A673 (cell line): ENCODE measurements around the gene COQ7. TPM values are rescaled to one million over a fixed set of nuclear protein-coding genes. Genes with fewer than 3 reads are reported as not detected.

Experiments
- BruUV-seq: library from RNA; stranded (reverse); fragments of 400-500 nt; replicated peaks from 2 replicates; lab custom pipeline; 2021; lab: Mats Ljungman, UMichigan
- CTCF ChIA-PET: fragments of 300-600 bp; sonication (Branson Sonifier 250); formaldehyde crosslinking; loops from one replicate; lab custom pipeline; 2022; ENCODE audit warnings: antibody characterized with exemption; lab: Charles Lee
- POLR2A ChIA-PET: fragments of 300-600 bp; sonication (Branson Sonifier 250); formaldehyde crosslinking; loops from one replicate; lab custom pipeline; 2022; ENCODE audit warnings: antibody characterized with exemption; ENCODE audit not compliant: low non-redundant PET; lab: Charles Lee
- DNase-seq: peaks from one replicate; pipeline ENCODE4 v3.0.0-alpha.2; 2015; ENCODE audit warnings: low spot score
- H3K27ac ChIP-seq: fragments of 200-600 bp; sonication (generic); 2 replicates; pipeline ENCODE4 v1.5.1; 2016; ENCODE audit warnings: mixed run types, low read depth, mild to moderate bottlenecking, mixed read lengths, antibody characterized with exemption, low read length; ENCODE audit not compliant: poor library complexity, severe bottlenecking
- H3K27me3 ChIP-seq: fragments of 200-600 bp; sonication (generic); replicated peaks from 2 replicates; pipeline ENCODE4 v1.6.1; 2017; ENCODE audit warnings: mixed run types, low read depth, mild to moderate bottlenecking, mixed read lengths, antibody characterized with exemption, low read length; ENCODE audit not compliant: insufficient read depth, poor library complexity
- H3K36me3 ChIP-seq: fragments of 200-600 bp; sonication (generic); 2 replicates; pipeline ENCODE4 v1.6.1; 2016; ENCODE audit warnings: mixed run types, mild to moderate bottlenecking, mixed read lengths, antibody characterized with exemption, low read length; ENCODE audit not compliant: insufficient read depth, poor library complexity, severe bottlenecking
- H3K4me1 ChIP-seq: fragments of 200-600 bp; sonication (generic); 2 replicates; pipeline ENCODE4 v1.6.1; 2017; ENCODE audit warnings: mixed run types, mild to moderate bottlenecking, mixed read lengths, antibody characterized with exemption, low read length; ENCODE audit not compliant: insufficient read depth, poor library complexity, severe bottlenecking
- H3K4me3 ChIP-seq: fragments of 200-600 bp; sonication (generic); 2 replicates; pipeline ENCODE4 v1.5.1; 2016; ENCODE audit warnings: low read depth, mixed run types, mild to moderate bottlenecking, mixed read lengths, low read length; ENCODE audit not compliant: poor library complexity, severe bottlenecking
- H3K9me3 ChIP-seq: fragments of 200-600 bp; sonication (generic); 2 replicates; pipeline ENCODE4 v1.6.1; 2016; ENCODE audit warnings: mixed run types, low read depth, mild to moderate bottlenecking, mixed read lengths, antibody characterized with exemption, low read length; ENCODE audit not compliant: poor library complexity, severe bottlenecking
- EZH2 ChIP-seq: fragments of 200-600 bp; sonication (generic); IDR thresholded peaks from 2 replicates; pipeline ENCODE4 v1.6.1; 2017; ENCODE audit warnings: borderline replicate concordance, low read depth, mild to moderate bottlenecking, mixed read lengths, antibody characterized with exemption, low read length; ENCODE audit not compliant: poor library complexity, severe bottlenecking
- intact Hi-C: fragments of 100-400 bp; cut with micrococcal nuclease; formaldehyde crosslinking; loops from one replicate; pipeline ENCODE4 v1.10.0; 2022; ENCODE audit not compliant: unreplicated experiment
- total RNA-seq: library from RNA; stranded (reverse); gene quantifications from 2 replicates; pipeline ENCODE4 v1.2.3, GENCODE V29; 2021
- TF ChIP-seq, protein P1 (sequence below): fragments of 300-800, 200-600 bp; sonication (generic); conservative IDR thresholded peaks from 2 replicates; pipeline ENCODE4 v1.5.1; 2017; ENCODE audit warnings: low read depth, mild to moderate bottlenecking, antibody characterized with exemption, low read length, moderate library complexity, mixed read lengths

The COQ7 gene
- total RNA-seq, 1 experiment from 2014 or later = 24.3 TPM

DNA sequence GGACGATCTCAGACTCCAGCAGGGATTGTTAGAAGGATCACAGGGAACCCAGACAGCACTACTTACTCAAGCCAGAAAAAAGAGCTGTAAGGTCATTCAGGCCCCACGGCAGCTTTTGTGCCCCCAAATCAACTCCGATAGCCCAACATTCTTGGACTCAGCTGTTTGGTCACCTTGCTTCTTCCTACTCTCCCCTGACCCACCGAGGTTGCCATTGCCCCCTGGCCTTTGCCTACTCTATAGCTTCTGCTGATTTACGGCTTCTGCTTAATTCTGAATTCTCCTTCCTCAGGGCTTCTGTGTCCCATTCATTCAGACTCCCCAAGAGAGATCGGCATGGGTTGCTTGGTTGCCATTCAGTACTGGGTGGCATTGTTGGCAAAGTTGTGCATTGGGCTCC, 37.7 kb downstream of the COQ7 start:
- BruUV-seq = no TSS peak
- Histone ChIP-seq H3K9me3 (no peaks in the 10 kb centered on the region), H3K36me3 (no peaks in the 10 kb centered on the region), H3K4me1 (no peaks in the 10 kb centered on the region), H3K27me3 (no peaks in the 10 kb centered on the region), H3K4me3 (no peak overlapping the region), H3K27ac (no peak overlapping the region)
- no peak for DNase-seq
- ChIA-PET POLR2A (no interaction called here), CTCF (no interaction called here)
- intact Hi-C loops = no loop called here
- TF ChIP-seq, protein P1, sequence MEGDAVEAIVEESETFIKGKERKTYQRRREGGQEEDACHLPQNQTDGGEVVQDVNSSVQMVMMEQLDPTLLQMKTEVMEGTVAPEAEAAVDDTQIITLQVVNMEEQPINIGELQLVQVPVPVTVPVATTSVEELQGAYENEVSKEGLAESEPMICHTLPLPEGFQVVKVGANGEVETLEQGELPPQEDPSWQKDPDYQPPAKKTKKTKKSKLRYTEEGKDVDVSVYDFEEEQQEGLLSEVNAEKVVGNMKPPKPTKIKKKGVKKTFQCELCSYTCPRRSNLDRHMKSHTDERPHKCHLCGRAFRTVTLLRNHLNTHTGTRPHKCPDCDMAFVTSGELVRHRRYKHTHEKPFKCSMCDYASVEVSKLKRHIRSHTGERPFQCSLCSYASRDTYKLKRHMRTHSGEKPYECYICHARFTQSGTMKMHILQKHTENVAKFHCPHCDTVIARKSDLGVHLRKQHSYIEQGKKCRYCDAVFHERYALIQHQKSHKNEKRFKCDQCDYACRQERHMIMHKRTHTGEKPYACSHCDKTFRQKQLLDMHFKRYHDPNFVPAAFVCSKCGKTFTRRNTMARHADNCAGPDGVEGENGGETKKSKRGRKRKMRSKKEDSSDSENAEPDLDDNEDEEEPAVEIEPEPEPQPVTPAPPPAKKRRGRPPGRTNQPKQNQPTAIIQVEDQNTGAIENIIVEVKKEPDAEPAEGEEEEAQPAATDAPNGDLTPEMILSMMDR = no peak
- no peak for TF ChIP-seq EZH2

DNA sequence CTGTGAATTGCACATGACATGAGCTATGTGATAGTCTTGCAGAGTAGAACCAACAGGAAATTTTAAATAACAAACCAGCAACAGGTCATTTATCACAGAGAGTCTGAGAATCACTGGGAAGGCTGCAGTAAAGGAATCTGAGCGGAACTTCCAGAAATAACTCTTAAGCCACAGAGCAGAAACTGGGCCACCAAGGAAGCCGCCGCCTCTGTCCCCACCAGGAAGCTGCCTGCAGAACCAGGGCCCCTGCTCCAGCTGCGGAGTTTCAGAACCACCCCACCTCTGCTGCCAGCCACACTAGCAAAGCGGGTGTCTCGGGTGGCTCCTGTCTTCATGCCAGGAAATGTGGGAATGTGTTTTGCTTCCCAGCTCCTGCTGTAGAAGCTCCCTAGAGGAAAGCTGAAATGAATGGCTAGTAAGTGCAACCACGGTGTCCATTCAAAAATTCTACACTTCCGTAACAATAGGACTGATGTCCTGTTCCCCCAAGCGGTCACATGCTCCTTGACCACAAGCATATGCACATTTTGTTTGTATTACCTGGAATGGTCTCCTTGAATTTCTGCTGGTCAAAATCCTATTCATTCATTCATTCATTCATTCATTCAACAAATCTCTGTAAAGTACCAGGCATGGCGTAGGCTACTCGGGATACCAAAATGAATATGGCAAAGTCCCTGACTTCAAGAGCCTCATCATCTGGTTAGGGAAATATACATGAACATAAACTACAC, 38.6 kb downstream of the COQ7 start:
- no peak overlapping the region for H3K27ac ChIP-seq
- no peak overlapping the region for H3K4me3 ChIP-seq
- no peaks in the 10 kb centered on the region for H3K9me3 ChIP-seq
- no peaks in the 10 kb centered on the region for H3K36me3 ChIP-seq
- POLR2A ChIA-PET = no interaction called here
- DNase-seq = no peak
- H3K4me1 ChIP-seq = no peaks in the 10 kb centered on the region
- TF ChIP-seq, protein P1 = no peak
- no peak for TF ChIP-seq EZH2
- CTCF ChIA-PET = no interaction called here
- no TSS peak for BruUV-seq
- intact Hi-C loops = no loop called here
- no peaks in the 10 kb centered on the region for H3K27me3 ChIP-seq

DNA sequence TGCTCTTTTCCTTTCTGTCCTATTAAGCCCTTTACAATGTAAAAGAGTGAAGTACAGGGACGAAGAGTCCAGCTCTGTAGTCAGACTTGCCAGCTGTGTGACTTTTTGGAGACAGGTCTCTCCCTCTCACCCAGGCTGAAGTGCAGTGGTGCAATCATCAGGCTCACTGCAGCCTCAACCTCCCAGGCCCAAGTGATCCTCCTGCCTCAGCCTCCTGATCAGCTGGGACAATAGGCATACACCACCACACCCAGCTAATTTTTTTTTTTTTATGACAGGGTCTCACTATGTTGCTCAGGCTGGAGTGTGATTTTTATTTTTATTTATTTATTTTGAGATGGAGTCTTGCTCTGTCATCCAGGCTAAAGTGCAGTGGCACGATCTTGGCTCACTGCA, 39.2 kb downstream of the COQ7 start:
- POLR2A ChIA-PET = no interaction called here
- H3K9me3 ChIP-seq = no peaks in the 10 kb centered on the region
- intact Hi-C loops = no loop called here
- no peaks in the 10 kb centered on the region for H3K36me3 ChIP-seq
- no peak overlapping the region for H3K27ac ChIP-seq
- no peaks in the 10 kb centered on the region for H3K27me3 ChIP-seq
- no peak for DNase-seq
- H3K4me3 ChIP-seq = no peak overlapping the region
- BruUV-seq = no TSS peak
- TF ChIP-seq, protein P1 = no peak
- no peak for TF ChIP-seq EZH2
- CTCF ChIA-PET = no interaction called here
- no peaks in the 10 kb centered on the region for H3K4me1 ChIP-seq
